ENCODE measurements around the gene DAP. TPM values are rescaled to one million over a fixed set of nuclear protein-coding genes. Genes with fewer than 3 reads are reported as not detected.

Gene DAP
- total RNA-seq, 1 experiment from 2014 or later, result 106 TPM

- H3F3A ChIP-seq (ENCODE audit: low read length, unreplicated experiment), result no peaks in the 10 kb centered on the region
- ATAC-seq (no peak), DNase-seq (no peak)
- intact Hi-C loops (cut with micrococcal nuclease), result no loop called here
- TF ChIP-seq, protein P1, sequence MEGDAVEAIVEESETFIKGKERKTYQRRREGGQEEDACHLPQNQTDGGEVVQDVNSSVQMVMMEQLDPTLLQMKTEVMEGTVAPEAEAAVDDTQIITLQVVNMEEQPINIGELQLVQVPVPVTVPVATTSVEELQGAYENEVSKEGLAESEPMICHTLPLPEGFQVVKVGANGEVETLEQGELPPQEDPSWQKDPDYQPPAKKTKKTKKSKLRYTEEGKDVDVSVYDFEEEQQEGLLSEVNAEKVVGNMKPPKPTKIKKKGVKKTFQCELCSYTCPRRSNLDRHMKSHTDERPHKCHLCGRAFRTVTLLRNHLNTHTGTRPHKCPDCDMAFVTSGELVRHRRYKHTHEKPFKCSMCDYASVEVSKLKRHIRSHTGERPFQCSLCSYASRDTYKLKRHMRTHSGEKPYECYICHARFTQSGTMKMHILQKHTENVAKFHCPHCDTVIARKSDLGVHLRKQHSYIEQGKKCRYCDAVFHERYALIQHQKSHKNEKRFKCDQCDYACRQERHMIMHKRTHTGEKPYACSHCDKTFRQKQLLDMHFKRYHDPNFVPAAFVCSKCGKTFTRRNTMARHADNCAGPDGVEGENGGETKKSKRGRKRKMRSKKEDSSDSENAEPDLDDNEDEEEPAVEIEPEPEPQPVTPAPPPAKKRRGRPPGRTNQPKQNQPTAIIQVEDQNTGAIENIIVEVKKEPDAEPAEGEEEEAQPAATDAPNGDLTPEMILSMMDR (conservative IDR thresholded peaks at IDR 0.05; ENCODE audit: low read depth, low read length), result no peak
- TF ChIP-seq EZH2 (IDR thresholded peaks at IDR 0.05; ENCODE audit: low read length, unreplicated experiment) (no peak), EZH2phosphoT487 (IDR thresholded peaks at IDR 0.05; ENCODE audit: borderline replicate concordance, low read length) (no peak)
- H3K4me1 ChIP-seq (ENCODE audit: insufficient read depth, low read length), result peaks cover 7% of the 10 kb centered on the region
- CTCF ChIA-PET, result no interaction called here
- H3K27ac ChIP-seq (ENCODE audit: low read length), result no peak overlapping the region
- no peaks in the 10 kb centered on the region for H3K9me3 ChIP-seq (ENCODE audit: low read length)
- H3K27me3 ChIP-seq (ENCODE audit: low read length), result no peaks in the 10 kb centered on the region
- H3K79me2 ChIP-seq (ENCODE audit: low read length), result no peaks in the 10 kb centered on the region
- BruUV-seq (replicated peaks), result no TSS peak
- H3K9ac ChIP-seq (ENCODE audit: low read length), result no peak overlapping the region
- POLR2A ChIA-PET (ENCODE audit: unreplicated experiment), result no interaction called here
- no peaks in the 10 kb centered on the region for H3K36me3 ChIP-seq (ENCODE audit: low read depth, low read length)
- H2AFZ ChIP-seq (ENCODE audit: low read length), result no peak overlapping the region
- no peak overlapping the region for H3K4me3 ChIP-seq (ENCODE audit: low read length)
- no peak overlapping the region for H3K4me2 ChIP-seq (ENCODE audit: low read length)
- H3K9me2 ChIP-seq (replicated peaks; ENCODE audit: low read length), result no peaks in the 10 kb centered on the region
- H4K20me1 ChIP-seq (ENCODE audit: low read length), result no peaks in the 10 kb centered on the region
Measured at GRCh38 chr5:10661401-10661800, 99.6 kb downstream of the DAP start.

DNA sequence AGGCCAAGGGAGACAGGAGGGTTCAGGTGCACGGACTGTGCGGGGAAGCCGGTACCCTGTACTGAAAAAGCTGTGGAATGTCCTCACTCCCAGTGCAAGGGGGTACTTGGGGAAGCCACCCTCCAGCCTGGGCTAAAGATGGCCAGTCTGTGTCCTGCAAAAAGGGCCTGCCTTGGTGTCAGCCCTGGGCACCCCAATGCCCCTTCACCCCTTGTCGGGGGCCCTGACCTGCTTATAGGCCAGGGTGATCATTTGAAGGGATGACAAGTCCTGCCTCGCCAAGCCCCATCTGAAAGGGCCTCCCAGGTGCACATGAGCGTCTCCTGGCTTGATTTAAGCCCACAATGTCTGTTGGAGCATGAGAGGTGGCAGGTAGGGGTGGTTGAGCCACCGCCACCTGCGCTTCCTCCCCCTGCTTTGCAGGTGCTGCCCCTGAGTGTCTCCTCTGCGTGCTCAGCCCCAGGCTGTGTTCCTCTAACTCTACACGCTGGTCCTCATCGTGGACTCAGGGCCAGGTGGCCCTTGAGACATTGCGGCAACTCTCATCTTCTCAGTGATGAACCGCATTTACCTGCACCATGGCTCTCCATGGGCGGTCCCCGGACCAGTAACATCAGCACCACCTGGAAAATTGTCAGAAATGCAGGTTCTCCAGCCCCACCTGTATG is 100.2 kb downstream of the DAP start:
- Histone ChIP-seq H3K4me1 (ENCODE audit: insufficient read depth, low read length) (peaks cover 9% of the 10 kb centered on the region), H3K9me2 (replicated peaks; ENCODE audit: low read length) (no peaks in the 10 kb centered on the region), H4K20me1 (ENCODE audit: low read length) (no peaks in the 10 kb centered on the region), H3K4me2 (ENCODE audit: low read length) (no peak overlapping the region), H3F3A (ENCODE audit: low read length, unreplicated experiment) (no peaks in the 10 kb centered on the region), H3K79me2 (ENCODE audit: low read length) (no peaks in the 10 kb centered on the region), H3K27ac (ENCODE audit: low read length) (no peak overlapping the region), H3K27me3 (ENCODE audit: low read length) (no peaks in the 10 kb centered on the region), H3K9ac (ENCODE audit: low read length) (no peak overlapping the region), H3K36me3 (ENCODE audit: low read depth, low read length) (no peaks in the 10 kb centered on the region), H2AFZ (ENCODE audit: low read length) (no peak overlapping the region), H3K4me3 (ENCODE audit: low read length) (no peak overlapping the region), H3K9me3 (ENCODE audit: low read length) (no peaks in the 10 kb centered on the region)
- no peak for DNase-seq
- CTCF ChIA-PET, result no interaction called here
- ATAC-seq, result no peak
- intact Hi-C loops (cut with micrococcal nuclease), result no loop called here
- no TSS peak for BruUV-seq (replicated peaks)
- TF ChIP-seq, protein P1 (conservative IDR thresholded peaks at IDR 0.05; ENCODE audit: low read depth, low read length), result no peak
- TF ChIP-seq EZH2phosphoT487 (IDR thresholded peaks at IDR 0.05; ENCODE audit: borderline replicate concordance, low read length), result no peak
- no peak for TF ChIP-seq EZH2 (IDR thresholded peaks at IDR 0.05; ENCODE audit: low read length, unreplicated experiment)
- POLR2A ChIA-PET (ENCODE audit: unreplicated experiment), result no interaction called here

DNA sequence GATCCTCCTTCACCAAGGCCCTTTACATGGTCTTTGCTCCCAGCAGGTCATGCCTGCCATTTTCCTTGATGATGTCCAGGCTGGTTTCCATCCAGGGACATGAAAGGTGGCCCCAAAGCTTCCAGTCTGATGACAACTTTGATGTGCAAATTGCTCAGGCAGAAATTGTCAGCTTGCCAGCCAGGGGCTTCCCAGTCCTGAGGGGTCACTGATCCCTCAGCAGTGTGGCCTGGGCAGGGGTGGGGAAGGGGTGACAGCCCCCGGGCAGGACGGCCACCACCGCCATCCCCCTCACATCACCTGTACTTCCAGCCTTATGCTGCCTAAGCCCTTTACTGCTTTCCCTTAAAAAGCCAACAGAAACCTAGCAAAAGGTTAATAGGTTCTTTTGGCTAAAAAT is 100.9 kb downstream of the DAP start:
- no peak overlapping the region for H3K9ac ChIP-seq (ENCODE audit: low read length)
- no peaks in the 10 kb centered on the region for H3F3A ChIP-seq (ENCODE audit: low read length, unreplicated experiment)
- intact Hi-C loops (cut with micrococcal nuclease), result no loop called here
- no peaks in the 10 kb centered on the region for H4K20me1 ChIP-seq (ENCODE audit: low read length)
- no peaks in the 10 kb centered on the region for H3K36me3 ChIP-seq (ENCODE audit: low read depth, low read length)
- no peak overlapping the region for H2AFZ ChIP-seq (ENCODE audit: low read length)
- H3K27ac ChIP-seq (ENCODE audit: low read length), result no peak overlapping the region
- ChIA-PET CTCF (no interaction called here), POLR2A (ENCODE audit: unreplicated experiment) (no interaction called here)
- BruUV-seq (replicated peaks), result no TSS peak
- no peaks in the 10 kb centered on the region for H3K9me3 ChIP-seq (ENCODE audit: low read length)
- peaks cover 14% of the 10 kb centered on the region for H3K4me1 ChIP-seq (ENCODE audit: insufficient read depth, low read length)
- H3K27me3 ChIP-seq (ENCODE audit: low read length), result no peaks in the 10 kb centered on the region
- DNase-seq, result no peak
- H3K9me2 ChIP-seq (replicated peaks; ENCODE audit: low read length), result no peaks in the 10 kb centered on the region
- H3K4me3 ChIP-seq (ENCODE audit: low read length), result no peak overlapping the region
- ATAC-seq, result no peak
- H3K4me2 ChIP-seq (ENCODE audit: low read length), result no peak overlapping the region
- H3K79me2 ChIP-seq (ENCODE audit: low read length), result no peaks in the 10 kb centered on the region
- TF ChIP-seq, protein P1 (conservative IDR thresholded peaks at IDR 0.05; ENCODE audit: low read depth, low read length), result no peak
- TF ChIP-seq EZH2phosphoT487 (IDR thresholded peaks at IDR 0.05; ENCODE audit: borderline replicate concordance, low read length), result no peak
- TF ChIP-seq EZH2 (IDR thresholded peaks at IDR 0.05; ENCODE audit: low read length, unreplicated experiment), result no peak

All from PC-3 (cell line).